Adrenal gland (tissue), 12 donors: ENCODE measurements around the gene HSPB9. TPM values are rescaled to one million over a fixed set of nuclear protein-coding genes. Genes with fewer than 3 reads are reported as not detected.

Experiments used
- DNase-seq, 7 donors: peaks; one replicate each; pipeline ENCODE4 v3.0.0-alpha.2; 2019 to 2020
- H3K27ac ChIP-seq, 5 donors: fragments of 200-600 bp; sonication (generic) in 4 of 5; 1 replicate in 3 of 5; 2 replicates in 2 of 5; pipeline versions ENCODE4 v1.5.1 to v1.8.0; 2016 to 2020; ENCODE audit warnings: mild to moderate bottlenecking in 1 of 5
- H3K27me3 ChIP-seq: fragments of 200-600 bp; 2 replicates; pipeline ENCODE4 v1.8.0; 2021
- H3K36me3 ChIP-seq, 2 donors: fragments of 200-600 bp; replicated peaks in 1 of 2; 1 replicate in 1 of 2; 2 replicates in 1 of 2; pipeline versions ENCODE4 v1.5.1 to v1.8.0; 2018 to 2022
- H3K4me1 ChIP-seq, 2 donors: fragments of 200-600 bp; replicated peaks in 1 of 2; 1 replicate in 1 of 2; 2 replicates in 1 of 2; pipeline versions ENCODE4 v1.5.1 to v1.8.0; 2018 to 2021
- H3K4me3 ChIP-seq, 4 donors: fragments of 200-600 bp; sonication (generic) in 3 of 4; one replicate each; pipeline ENCODE4 v1.5.1; 2016 to 2018
- H3K9me3 ChIP-seq, 3 donors: fragments of 200-600 bp; sonication (generic) in 1 of 3; replicated peaks in 1 of 3; 1 replicate in 2 of 3; 2 replicates in 1 of 3; pipeline versions ENCODE4 v1.5.1 to v1.8.0; 2016 to 2021
- POLR2A ChIP-seq, 2 donors: fragments of 450-650 bp; IDR thresholded peaks; one replicate each; pipeline ENCODE4 v1.6.1; 2017; ENCODE audit warnings: antibody characterized with exemption in 2 of 2, mild to moderate bottlenecking in 2 of 2, moderate library complexity in 1 of 2
- whole genome bisulfite sequencing, 4 donors: extraction: QIAGEN DNeasy Blood & Tissue Kit in 2 of 4; methylation state at CpG; one replicate each; pipeline versions ENCODE4 v1.1.5 to v1.1.7; 2013 to 2017; 5-methylcytosine and 5-hydroxymethylcytosine counted together
- intact Hi-C, 2 donors: fragments of 100-400 bp; cut with DNase I; formaldehyde crosslinking; loops; one replicate each; pipeline versions ENCODE4 v1.14.1 to v1.15.0; 2022 to 2023
- polyA plus RNA-seq, 3 donors: library from polyadenylated mRNA; stranded (reverse); fragments of 200-250 nt in 2 of 3; fragments of 350-450 nt in 1 of 3; fragmentation: Illumina TruSeq in 1 of 3; extraction: RNeasy Lipid Tissue Mini Kit (QIAGEN cat#74804) in 1 of 3; gene quantifications; one replicate each; pipeline ENCODE4 v1.2.3, GENCODE V29; 2013 to 2014
- total RNA-seq, 9 donors: library from RNA; depleted of rRNA in 4 of 9; stranded (reverse); fragments of >200 nt in 4 of 9; fragments of 120-200 nt in 1 of 9; fragmentation: NEBNext Ultra II Directional in 1 of 9; extraction: Animal tissue kit (Norgen Biotek cat#: 25700) in 1 of 9; gene quantifications; one replicate each; pipeline versions ENCODE4 v1.1.0 to v1.2.4, GENCODE V29; 2013 to 2023
- TF ChIP-seq, protein P1 (sequence below), 6 experiments: fragments of 450-650 bp in 4 of 6; fragments of 200-600 bp in 2 of 6; sonication (generic) in 1 of 6; IDR thresholded peaks; 1 replicate in 5 of 6; 2 replicates in 1 of 6; pipeline versions ENCODE4 v1.5.1 to v1.8.0; 2016 to 2021; ENCODE audit warnings: antibody characterized with exemption in 6 of 6, mild to moderate bottlenecking in 2 of 6, moderate library complexity in 1 of 6
- donor health status: healthy with polysubstance abuse.
- donor health status: Bipolar disorder and iron deficiency.
- donor health status: DM: yes; HTN: yes; CAD: no.
- donor health status: DM: no; HTN: no; CAD: no.
- donor health status: DM: no; HTN: no; CAD: no.
- donor health status: DM: yes; HTN: yes; CAD: no.

The HSPB9 gene
- total and polyA plus RNA-seq, 12 donors, result 0.14 to 0.72 (median 0.20) TPM; not detected in 5

DNA sequence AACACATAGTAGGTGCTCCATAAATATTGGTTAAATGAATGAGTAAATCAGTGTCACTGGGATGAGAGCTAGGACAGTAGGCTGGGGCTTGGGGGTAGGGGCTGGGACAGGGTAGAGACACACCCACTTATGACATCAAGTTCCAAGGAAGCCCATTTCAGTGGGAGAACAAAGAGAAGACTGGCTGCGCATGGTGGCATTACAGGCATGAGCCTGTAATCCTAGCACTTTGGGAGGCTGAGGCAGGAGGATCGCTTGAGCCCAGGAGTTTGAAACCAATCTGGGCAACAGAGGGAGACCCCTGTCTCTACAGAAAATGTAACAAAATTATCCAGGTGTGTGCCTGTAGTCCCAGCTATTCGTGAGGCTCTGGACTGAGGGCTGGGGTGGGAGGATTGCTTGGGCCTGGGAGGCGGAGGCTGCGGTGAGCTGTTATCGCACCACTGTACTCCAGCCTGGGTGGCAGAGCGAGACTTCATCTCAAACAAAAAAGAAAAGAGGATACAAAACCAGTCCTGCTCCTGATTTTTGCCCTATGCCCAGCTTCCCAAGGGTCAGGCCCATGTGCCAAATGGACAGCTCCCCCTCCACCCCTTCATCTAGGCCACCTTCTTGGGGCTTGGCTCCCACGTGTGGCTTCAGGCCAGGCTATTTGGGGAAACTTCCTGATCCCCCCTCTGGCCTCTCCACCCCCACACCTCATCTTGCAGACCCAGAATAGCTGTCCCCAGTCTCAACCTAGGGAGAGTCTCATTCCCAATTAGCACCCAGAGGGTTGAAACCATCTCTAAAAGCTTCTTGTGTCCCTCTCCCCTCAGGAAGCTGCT, 31.4 kb upstream of the HSPB9 start:
- 86 to 95% (median 90%) methylated on average over 8 of the region's 8 CpGs for WGBS, 4 donors
- no peak for DNase-seq
- TF ChIP-seq, protein P1, sequence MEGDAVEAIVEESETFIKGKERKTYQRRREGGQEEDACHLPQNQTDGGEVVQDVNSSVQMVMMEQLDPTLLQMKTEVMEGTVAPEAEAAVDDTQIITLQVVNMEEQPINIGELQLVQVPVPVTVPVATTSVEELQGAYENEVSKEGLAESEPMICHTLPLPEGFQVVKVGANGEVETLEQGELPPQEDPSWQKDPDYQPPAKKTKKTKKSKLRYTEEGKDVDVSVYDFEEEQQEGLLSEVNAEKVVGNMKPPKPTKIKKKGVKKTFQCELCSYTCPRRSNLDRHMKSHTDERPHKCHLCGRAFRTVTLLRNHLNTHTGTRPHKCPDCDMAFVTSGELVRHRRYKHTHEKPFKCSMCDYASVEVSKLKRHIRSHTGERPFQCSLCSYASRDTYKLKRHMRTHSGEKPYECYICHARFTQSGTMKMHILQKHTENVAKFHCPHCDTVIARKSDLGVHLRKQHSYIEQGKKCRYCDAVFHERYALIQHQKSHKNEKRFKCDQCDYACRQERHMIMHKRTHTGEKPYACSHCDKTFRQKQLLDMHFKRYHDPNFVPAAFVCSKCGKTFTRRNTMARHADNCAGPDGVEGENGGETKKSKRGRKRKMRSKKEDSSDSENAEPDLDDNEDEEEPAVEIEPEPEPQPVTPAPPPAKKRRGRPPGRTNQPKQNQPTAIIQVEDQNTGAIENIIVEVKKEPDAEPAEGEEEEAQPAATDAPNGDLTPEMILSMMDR (IDR thresholded peaks at IDR 0.05), result no peak
- Histone ChIP-seq H3K36me3 (no peaks in the 10 kb centered on the region), H3K27ac (no peak overlapping the region), H3K4me3 (no peak overlapping the region), H3K9me3 (no peaks in the 10 kb centered on the region), H3K4me1 (no peaks in the 10 kb centered on the region), H3K27me3 (peaks cover 4% of the 10 kb centered on the region)
- intact Hi-C loops, result no loop called here

DNA sequence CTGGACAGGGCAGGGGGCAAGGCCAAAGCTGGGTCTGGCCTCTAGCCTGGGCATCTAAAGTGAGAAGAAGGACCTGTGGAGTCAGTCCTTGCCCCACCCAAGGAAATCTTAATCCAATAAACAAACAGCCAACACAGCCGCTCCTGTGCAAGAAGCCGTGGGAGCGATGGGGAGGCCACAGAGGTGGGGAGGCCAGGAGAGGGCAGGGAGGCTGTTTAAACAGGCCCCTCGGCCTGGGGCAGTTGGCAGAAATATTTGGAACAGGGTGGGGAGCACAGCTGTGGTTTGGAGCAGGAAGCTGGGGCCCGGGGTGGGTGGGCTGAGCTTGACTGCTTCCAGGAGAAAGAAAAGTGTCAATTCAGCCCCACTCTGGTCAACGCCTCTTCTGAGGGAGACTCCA, 29.7 kb upstream of the HSPB9 start:
- intact Hi-C loops, result no loop called here
- no peak for DNase-seq
- Histone ChIP-seq H3K27ac (no peak overlapping the region), H3K27me3 (peaks cover 11% of the 10 kb centered on the region), H3K36me3 (no peaks in the 10 kb centered on the region), H3K4me1 (no peaks in the 10 kb centered on the region), H3K9me3 (no peaks in the 10 kb centered on the region), H3K4me3 (no peak overlapping the region)
- WGBS, 4 donors, result 68 to 84% (median 72%) methylated on average over 5 to 6 of the region's 6 CpGs
- TF ChIP-seq, protein P1 (IDR thresholded peaks at IDR 0.05), result no peak
- TF ChIP-seq POLR2A (IDR thresholded peaks at IDR 0.05), result no peak

DNA sequence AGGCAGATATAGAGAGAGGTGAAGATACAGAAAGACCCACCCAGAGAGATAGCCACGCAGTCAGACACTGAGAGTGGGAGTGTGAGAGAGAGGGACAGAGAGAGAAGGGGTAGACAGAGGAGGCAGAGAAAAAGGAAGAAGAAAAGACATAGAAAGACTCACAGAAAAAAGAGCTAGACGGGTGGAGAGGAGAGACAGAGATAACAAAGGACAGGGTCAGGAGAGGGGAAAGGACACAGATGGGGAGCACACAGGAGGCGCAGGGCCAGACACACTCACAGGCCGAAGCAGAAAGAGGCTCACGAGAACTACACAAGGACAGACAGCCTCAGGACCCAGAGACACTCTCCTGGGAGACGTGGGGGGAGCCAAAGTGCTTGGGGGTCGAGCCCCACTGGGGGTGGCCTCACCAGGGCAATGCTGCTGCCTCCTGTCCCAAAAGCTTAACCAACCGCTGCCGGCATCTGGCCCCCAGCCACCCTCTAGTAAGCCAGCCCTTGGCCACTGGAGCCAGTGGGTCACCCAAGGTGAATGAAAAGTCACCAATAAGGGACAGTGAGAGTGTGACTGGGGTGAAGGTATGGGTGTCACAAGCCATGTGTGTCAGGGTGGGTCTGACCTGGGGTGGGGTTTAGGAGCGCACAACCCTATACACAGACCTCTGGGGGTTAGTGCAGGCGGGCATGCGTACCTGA, 28.1 kb upstream of the HSPB9 start:
- no peaks in the 10 kb centered on the region for H3K4me1 ChIP-seq
- H3K27me3 ChIP-seq, result peaks cover 7% of the 10 kb centered on the region
- no peak overlapping the region for H3K27ac ChIP-seq
- H3K36me3 ChIP-seq, result no peaks in the 10 kb centered on the region
- H3K9me3 ChIP-seq, result no peaks in the 10 kb centered on the region
- no peak overlapping the region for H3K4me3 ChIP-seq
- TF ChIP-seq POLR2A (IDR thresholded peaks at IDR 0.05), result no peak
- TF ChIP-seq, protein P1 (IDR thresholded peaks at IDR 0.05), result no peak
- intact Hi-C loops, result no loop called here
- no peak for DNase-seq
- WGBS, 4 donors, result 80 to 86% (median 84%) methylated on average over 10 to 12 of the region's 12 CpGs

DNA sequence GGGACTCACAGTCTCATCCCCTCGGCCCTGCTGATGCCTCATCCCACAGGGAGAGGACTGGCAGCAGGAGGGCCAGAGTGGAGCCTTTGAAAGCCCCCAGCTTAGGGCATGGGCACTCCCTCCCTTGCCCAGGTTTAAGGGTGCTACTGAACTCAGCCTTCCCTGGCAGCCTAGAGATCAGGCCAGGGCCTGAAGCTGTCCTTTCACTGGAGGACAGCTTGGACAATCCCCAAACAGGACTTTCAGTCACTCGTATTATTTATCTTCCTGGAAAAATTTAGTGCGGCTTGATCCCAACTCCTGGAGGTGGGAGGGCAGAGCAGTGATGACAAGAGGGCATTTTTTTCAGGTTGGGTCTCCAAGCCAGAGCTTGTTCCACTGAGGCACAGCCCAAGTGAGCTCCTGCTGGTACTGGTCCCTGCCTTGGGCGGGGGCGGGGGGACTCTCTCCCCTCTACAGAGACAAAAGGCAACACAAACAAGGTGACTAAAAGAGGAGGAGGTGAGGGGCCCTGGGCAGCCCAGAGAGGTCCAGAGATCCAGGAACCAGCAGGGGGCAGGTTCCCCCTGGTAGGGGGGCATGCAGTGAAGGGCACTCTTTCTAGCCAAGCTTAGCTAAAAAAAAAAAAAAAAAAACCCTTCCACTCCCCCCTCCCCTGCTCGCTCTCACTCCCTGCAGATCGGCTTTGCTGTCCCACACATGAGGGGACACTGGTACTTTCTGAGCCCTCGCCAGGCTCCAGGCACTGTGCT, 26.1 kb upstream of the HSPB9 start:
- intact Hi-C loops, result no loop called here
- WGBS, 4 donors, result 58 to 76% (median 63%) methylated on average over 6 to 8 of the region's 8 CpGs

More for the DNA sequence above, 26.1 kb upstream of the HSPB9 start:
- TF ChIP-seq, protein P1 (IDR thresholded peaks at IDR 0.05), result no peak
- TF ChIP-seq POLR2A (IDR thresholded peaks at IDR 0.05), result no peak
- no peak overlapping the region for H3K27ac ChIP-seq
- no peak overlapping the region for H3K4me3 ChIP-seq
- H3K36me3 ChIP-seq, result no peaks in the 10 kb centered on the region
- no peak for DNase-seq
- H3K9me3 ChIP-seq, result no peaks in the 10 kb centered on the region
- peaks cover 7% of the 10 kb centered on the region for H3K27me3 ChIP-seq
- peaks cover 0 to under 1% of the 10 kb centered on the region in 2 donors for H3K4me1 ChIP-seq
